A549 (cell line): ENCODE results near the gene PLIN5.
A peak's percentile ranks its signal among the peaks of the same experiment; 100 is the strongest.

Experiments used
- EP300 ChIP-seq, 2 experiments: fragments of >200 bp; sonication (Bioruptor Twin); formaldehyde crosslinking; IDR thresholded peaks; 2 replicates in 1 of 2; 3 replicates in 1 of 2; pipeline ENCODE4 v1.6.1; 2016 to 2017
- ESRRA ChIP-seq: fragments of 150-350 bp; IDR thresholded peaks from 2 replicates; pipeline ENCODE4 v1.6.1; 2014; ENCODE audit warnings: mild to moderate bottlenecking, low read length, borderline replicate concordance
- RFX5 ChIP-seq: fragments of 450-650 bp; IDR thresholded peaks from 2 replicates; pipeline ENCODE4 v1.7.1; 2014; ENCODE audit warnings: antibody characterized with exemption, mild to moderate bottlenecking, moderate library complexity
- TF ChIP-seq, protein P1 (sequence below): fragments of >200 bp; sonication (Bioruptor Twin); formaldehyde crosslinking; IDR thresholded peaks from 3 replicates; pipeline ENCODE4 v1.5.1; 2016
- TF ChIP-seq, protein P2 (sequence below): IDR thresholded peaks from 2 replicates; pipeline ENCODE4 v1.6.1; 2012

DNA sequence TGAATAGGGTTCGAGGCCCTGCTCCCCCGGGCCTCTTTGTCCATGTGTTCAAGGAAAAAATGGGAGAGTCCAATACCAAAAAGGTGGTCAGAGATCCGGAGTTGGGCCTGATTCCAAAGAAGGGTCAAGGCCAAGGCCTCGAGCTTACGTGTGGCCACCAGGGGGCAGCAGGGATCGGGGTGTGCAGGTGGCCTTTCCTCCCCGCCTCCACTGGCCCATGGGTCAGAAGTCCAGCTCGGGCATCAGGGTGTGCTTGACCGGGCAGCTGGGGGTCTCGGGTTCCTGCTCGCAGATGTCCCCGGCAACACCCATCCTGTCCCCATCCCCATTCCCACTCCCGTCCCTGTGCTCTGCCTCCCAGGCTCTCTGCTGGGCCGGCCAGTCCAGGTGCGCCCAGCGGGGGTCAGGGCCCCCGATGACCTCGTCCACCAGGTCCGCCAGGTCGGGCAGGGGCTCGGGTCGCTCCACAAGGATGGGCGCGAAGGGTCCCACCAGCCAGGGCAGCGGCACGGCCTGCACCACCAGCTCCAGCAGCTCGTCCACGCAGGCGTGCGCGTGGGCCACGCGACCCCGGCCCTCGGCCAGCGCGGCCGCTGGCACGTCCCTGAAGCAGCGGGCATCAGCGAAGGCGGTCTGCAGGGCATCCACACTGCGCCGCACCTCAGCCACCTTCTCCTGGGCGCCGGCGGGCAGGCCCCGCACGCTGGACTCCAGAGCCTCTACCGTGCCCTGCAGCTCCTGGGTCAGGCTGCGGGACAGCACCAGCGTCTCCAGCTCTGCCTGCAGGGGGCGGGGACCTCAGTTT is 11.5 kb downstream of the PLIN5 start:
- no peak for TF ChIP-seq ESRRA
- TF ChIP-seq, protein P1, sequence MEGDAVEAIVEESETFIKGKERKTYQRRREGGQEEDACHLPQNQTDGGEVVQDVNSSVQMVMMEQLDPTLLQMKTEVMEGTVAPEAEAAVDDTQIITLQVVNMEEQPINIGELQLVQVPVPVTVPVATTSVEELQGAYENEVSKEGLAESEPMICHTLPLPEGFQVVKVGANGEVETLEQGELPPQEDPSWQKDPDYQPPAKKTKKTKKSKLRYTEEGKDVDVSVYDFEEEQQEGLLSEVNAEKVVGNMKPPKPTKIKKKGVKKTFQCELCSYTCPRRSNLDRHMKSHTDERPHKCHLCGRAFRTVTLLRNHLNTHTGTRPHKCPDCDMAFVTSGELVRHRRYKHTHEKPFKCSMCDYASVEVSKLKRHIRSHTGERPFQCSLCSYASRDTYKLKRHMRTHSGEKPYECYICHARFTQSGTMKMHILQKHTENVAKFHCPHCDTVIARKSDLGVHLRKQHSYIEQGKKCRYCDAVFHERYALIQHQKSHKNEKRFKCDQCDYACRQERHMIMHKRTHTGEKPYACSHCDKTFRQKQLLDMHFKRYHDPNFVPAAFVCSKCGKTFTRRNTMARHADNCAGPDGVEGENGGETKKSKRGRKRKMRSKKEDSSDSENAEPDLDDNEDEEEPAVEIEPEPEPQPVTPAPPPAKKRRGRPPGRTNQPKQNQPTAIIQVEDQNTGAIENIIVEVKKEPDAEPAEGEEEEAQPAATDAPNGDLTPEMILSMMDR: peak; percentile 46; the same call in 2 of the 3 replicates
- TF ChIP-seq RFX5: no peak
- no peak for TF ChIP-seq EP300 (IDR thresholded peaks at IDR 0.05)
- TF ChIP-seq, protein P2, sequence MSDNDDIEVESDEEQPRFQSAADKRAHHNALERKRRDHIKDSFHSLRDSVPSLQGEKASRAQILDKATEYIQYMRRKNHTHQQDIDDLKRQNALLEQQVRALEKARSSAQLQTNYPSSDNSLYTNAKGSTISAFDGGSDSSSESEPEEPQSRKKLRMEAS: no peak
